Central memory CD4-positive, alpha-beta T cell (primary cell): ENCODE measurements around the gene TEAD1.

Experiments
- DNase-seq: peaks from one replicate; pipeline ENCODE4 v3.0.0; 2022

Gene TEAD1

GRCh38 chr11:12687740-12688139, 13.5 kb downstream of the TEAD1 start:
- no peak for DNase-seq

- no peak for DNase-seq
These were observed 15.0 kb downstream of the TEAD1 start for GRCh38 chr11:12689029-12689755.

GRCh38 chr11:12690663-12691062, 16.4 kb downstream of the TEAD1 start:
- no peak for DNase-seq

- DNase-seq = no peak
These were observed 17.3 kb downstream of the TEAD1 start for GRCh38 chr11:12691473-12691872.

- no peak for DNase-seq
These were observed 18.2 kb downstream of the TEAD1 start for GRCh38 chr11:12692229-12693075.

GRCh38 chr11:12693094-12693478, 18.9 kb downstream of the TEAD1 start:
- DNase-seq = no peak

- DNase-seq = no peak
These were observed 19.4 kb downstream of the TEAD1 start for GRCh38 chr11:12693479-12694182.

GRCh38 chr11:12694183-12694531, 19.9 kb downstream of the TEAD1 start:
- no peak for DNase-seq

GRCh38 chr11:12695221-12695794, 21.1 kb downstream of the TEAD1 start:
- no peak for DNase-seq

- DNase-seq = no peak
These were observed 21.7 kb downstream of the TEAD1 start for GRCh38 chr11:12695873-12696272.

DNA sequence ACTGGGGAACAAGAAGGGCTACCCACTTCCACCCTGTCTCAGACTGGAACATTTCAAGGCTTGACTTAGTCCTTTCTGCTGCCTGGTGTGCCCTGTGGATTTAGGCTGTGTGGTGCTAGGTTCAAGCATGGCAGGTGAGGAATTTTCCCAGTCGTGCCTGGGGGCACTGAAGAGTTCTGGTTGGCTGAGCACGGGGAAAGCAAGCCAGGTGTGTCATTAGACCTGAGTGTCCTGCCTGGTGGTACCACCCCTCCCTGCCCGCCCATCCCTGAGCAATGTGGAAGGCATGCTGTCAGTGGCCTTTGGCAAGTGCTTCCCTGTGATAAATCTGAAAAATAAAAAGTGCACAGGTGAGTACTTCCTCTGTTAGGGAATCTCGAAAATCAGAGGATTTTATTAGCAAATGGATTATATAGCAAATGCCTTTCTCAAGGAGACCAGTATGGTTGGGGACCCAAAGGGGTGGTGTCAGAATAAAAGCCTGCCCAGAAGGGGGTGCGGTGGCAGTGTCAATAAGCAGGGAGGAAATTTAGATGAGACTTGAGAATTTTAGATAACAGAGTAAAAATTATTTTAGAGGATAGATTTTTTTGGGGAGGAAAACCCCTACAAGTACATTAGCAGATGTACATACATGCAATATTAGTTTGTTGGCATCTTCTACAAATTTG, 22.8 kb downstream of the TEAD1 start:
- no peak for DNase-seq

GRCh38 chr11:12698048-12698447, 23.8 kb downstream of the TEAD1 start:
- DNase-seq = no peak

- no peak for DNase-seq
These were observed 27.8 kb downstream of the TEAD1 start for GRCh38 chr11:12701811-12702592.

- DNase-seq = no peak
These were observed 28.8 kb downstream of the TEAD1 start for GRCh38 chr11:12702999-12703453.

GRCh38 chr11:12704049-12704448, 29.8 kb downstream of the TEAD1 start:
- DNase-seq = no peak

DNA sequence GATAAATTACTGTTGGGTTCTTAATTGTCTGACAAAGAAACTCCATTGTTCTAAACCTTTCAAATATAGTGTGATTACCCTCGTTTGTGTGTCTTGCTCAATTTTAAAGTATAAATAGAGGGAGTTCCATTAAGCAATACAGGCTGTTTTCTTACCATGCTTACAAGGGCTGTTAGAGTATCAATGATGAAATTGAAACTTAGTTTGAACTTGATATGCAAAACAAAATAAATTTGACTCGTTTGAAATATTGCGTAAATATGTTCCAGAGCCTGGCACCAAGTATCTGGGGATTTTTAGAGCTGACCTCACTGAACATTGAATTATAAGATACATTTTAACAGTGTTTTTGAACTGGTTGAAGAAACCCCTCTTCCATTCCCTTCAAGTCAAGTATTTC, 31.7 kb downstream of the TEAD1 start:
- DNase-seq = no peak

GRCh38 chr11:12706545-12707499, 32.6 kb downstream of the TEAD1 start:
- no peak for DNase-seq

DNA sequence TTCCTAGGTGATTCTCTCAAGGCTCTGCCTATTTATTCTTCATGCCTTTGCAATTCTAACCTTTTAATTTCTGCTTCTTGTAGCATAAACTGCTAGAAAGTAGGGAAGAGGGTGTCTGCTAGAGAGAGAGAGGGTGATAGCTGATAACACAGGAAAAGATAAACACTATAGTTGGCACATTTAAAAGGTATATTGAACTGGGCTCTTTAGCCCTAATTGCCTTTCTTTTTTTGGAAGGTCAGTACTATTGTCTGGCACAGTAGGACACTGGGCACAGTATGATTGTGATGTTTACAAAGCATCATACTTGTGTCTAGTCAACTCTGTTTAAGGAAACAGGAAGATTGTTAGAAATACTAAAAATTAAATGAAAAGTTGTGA, 33.3 kb downstream of the TEAD1 start:
- no peak for DNase-seq

GRCh38 chr11:12711496-12711895, 37.3 kb downstream of the TEAD1 start:
- DNase-seq = no peak

GRCh38 chr11:12712132-12712531, 37.9 kb downstream of the TEAD1 start:
- no peak for DNase-seq

GRCh38 chr11:12715131-12715530, 40.9 kb downstream of the TEAD1 start:
- no peak for DNase-seq
